ENCODE results near the gene ZNF532.

DNA sequence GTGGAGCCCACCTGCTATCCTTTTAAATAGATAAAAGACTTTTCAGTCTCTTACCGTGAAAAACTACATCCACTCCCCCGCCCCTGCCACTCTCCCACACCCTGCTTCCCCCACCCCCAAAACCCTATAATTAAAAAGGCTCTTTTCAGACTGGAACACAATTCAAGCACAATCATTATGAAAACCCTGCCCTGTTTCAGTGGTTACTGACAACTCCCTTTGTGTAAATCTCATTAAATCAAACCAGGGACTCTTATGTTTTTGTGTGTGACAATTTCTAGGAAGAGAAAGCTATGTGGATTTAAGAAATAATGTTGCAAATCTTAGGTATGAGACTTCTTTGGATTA, 21.0 kb upstream of the ZNF532 start:
- TF ChIP-seq POLR2A (IDR thresholded peaks at IDR 0.05) = no peak
- TF ChIP-seq, protein P1, sequence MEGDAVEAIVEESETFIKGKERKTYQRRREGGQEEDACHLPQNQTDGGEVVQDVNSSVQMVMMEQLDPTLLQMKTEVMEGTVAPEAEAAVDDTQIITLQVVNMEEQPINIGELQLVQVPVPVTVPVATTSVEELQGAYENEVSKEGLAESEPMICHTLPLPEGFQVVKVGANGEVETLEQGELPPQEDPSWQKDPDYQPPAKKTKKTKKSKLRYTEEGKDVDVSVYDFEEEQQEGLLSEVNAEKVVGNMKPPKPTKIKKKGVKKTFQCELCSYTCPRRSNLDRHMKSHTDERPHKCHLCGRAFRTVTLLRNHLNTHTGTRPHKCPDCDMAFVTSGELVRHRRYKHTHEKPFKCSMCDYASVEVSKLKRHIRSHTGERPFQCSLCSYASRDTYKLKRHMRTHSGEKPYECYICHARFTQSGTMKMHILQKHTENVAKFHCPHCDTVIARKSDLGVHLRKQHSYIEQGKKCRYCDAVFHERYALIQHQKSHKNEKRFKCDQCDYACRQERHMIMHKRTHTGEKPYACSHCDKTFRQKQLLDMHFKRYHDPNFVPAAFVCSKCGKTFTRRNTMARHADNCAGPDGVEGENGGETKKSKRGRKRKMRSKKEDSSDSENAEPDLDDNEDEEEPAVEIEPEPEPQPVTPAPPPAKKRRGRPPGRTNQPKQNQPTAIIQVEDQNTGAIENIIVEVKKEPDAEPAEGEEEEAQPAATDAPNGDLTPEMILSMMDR (IDR thresholded peaks at IDR 0.05) = no peak

All from tibial nerve (tissue), 3 donors.